HepG2 (cell line): Measurements from ENCODE around the gene SCFD1. TPM values are rescaled to one million over a fixed set of nuclear protein-coding genes. Genes with fewer than 3 reads are reported as not detected.

Source experiments
- ATAC-seq: fragments of 200-7000 bp; cut with Tn5 transposase; 3 replicates; pipeline ENCODE4 v1.9.1; 2020; ENCODE audit warnings: mild to moderate bottlenecking, moderate library complexity
- BruUV-seq: library from RNA; stranded (reverse); fragments of 400-500 nt; replicated peaks from 2 replicates; lab custom pipeline; 2021; lab: Mats Ljungman, UMichigan
- CTCF ChIA-PET: fragments of 300-600 bp; formaldehyde crosslinking; extraction: SDS; loops from one replicate; lab custom pipeline; 2021; ENCODE audit warnings: low total read pairs, inconsistent platforms, low intra/inter-chr PET ratio; lab: Yijun Ruan, JAX
- POLR2A ChIA-PET: fragments of 350-600 bp; sonication (Branson Sonifier 250); formaldehyde crosslinking; loops from one replicate; lab custom pipeline; 2020; ENCODE audit warnings: antibody characterized with exemption, inconsistent platforms; lab: Yijun Ruan, JAX
- DNase-seq: peaks from one replicate; pipeline ENCODE4 v3.0.0-alpha.2; 2015; ENCODE audit warnings: low spot score
- FAIRE-seq: peaks from 3 replicates; lab custom pipeline; 2011; peaks lifted over from hg19 to GRCh38; lab: Jason Lieb, UNC
- H2AFZ ChIP-seq: one replicate; pipeline ENCODE4 v1.6.1; 2011; ENCODE audit warnings: low read length, inconsistent platforms
- H3K27ac ChIP-seq: fragments of 300-600 bp; 3 replicates; pipeline ENCODE4 v1.8.0; 2011; ENCODE audit warnings: mixed run types, mild to moderate bottlenecking, mixed read lengths, low read length, inconsistent platforms; ENCODE audit not compliant: insufficient read depth; ENCODE audit errors: extremely low read length
- H3K27me3 ChIP-seq, 2 experiments: fragments of 200-600 bp in 1 of 2; 2 replicates in 1 of 2; 3 replicates in 1 of 2; pipeline versions ENCODE4 v1.6.0 to v1.8.0; 2011; ENCODE audit warnings: low read length in 2 of 2, mild to moderate bottlenecking in 2 of 2, moderate library complexity in 2 of 2, inconsistent platforms in 1 of 2; ENCODE audit not compliant: insufficient read depth in 2 of 2, control insufficient read depth in 1 of 2
- H3K36me3 ChIP-seq, 2 experiments: fragments of 200-600 bp in 1 of 2; replicated peaks in 1 of 2; 2 replicates in 1 of 2; 3 replicates in 1 of 2; pipeline versions ENCODE4 v1.5.1 to v1.8.0; 2011; ENCODE audit warnings: low read length in 2 of 2, inconsistent platforms in 1 of 2; ENCODE audit not compliant: insufficient read depth in 2 of 2, control insufficient read depth in 1 of 2
- H3K4me1 ChIP-seq: 2 replicates; pipeline ENCODE4 v1.5.1; 2012; ENCODE audit warnings: low read length, inconsistent platforms; ENCODE audit not compliant: insufficient read depth
- H3K4me2 ChIP-seq: 2 replicates; pipeline ENCODE4 v1.6.0; 2011; ENCODE audit warnings: low read depth, low read length, inconsistent platforms
- H3K4me3 ChIP-seq, 3 experiments: fragments of 200-600 bp in 1 of 3; sonication (generic), shearing (Covaris generic) in 1 of 3; replicated peaks in 1 of 3; 2 replicates each; pipeline ENCODE4 v1.5.1; 2011 to 2016; ENCODE audit warnings: low read length in 3 of 3, inconsistent platforms in 2 of 3, low read depth in 2 of 3, mild to moderate bottlenecking in 2 of 3, control low read depth in 1 of 3, mixed read lengths in 1 of 3; ENCODE audit not compliant: insufficient read depth in 1 of 3
- H3K79me2 ChIP-seq: one replicate; pipeline ENCODE4 v1.6.1; 2011; ENCODE audit warnings: low read length, inconsistent platforms; ENCODE audit not compliant: insufficient read depth
- H3K9ac ChIP-seq: 2 replicates; pipeline ENCODE4 v1.6.0; 2011; ENCODE audit warnings: mild to moderate bottlenecking, low read depth, low read length, inconsistent platforms; ENCODE audit not compliant: insufficient read depth
- H3K9me3 ChIP-seq: 2 replicates; pipeline ENCODE4 v1.5.1; 2012; ENCODE audit warnings: mild to moderate bottlenecking, low read length
- H4K20me1 ChIP-seq: 2 replicates; pipeline ENCODE4 v1.6.0; 2011; ENCODE audit warnings: inconsistent platforms, mild to moderate bottlenecking, low read length, moderate library complexity; ENCODE audit not compliant: insufficient read depth
- MAFF ChIP-seq: IDR thresholded peaks from 2 replicates; pipeline ENCODE4 v1.6.1; 2011; ENCODE audit warnings: low read depth, low read length, improper control_type of control experiment
- MAFK ChIP-seq, 2 experiments: IDR thresholded peaks in 1 of 2; conservative IDR thresholded peaks in 1 of 2; 2 replicates each; pipeline ENCODE4 v1.6.1; 2011; ENCODE audit warnings: improper control_type of control experiment in 2 of 2, low read length in 2 of 2
- NFIB ChIP-seq: sonication (generic); formaldehyde crosslinking; IDR thresholded peaks from 2 replicates; pipeline ENCODE4 v1.9.0; 2021; ENCODE audit warnings: missing genetic modification reagents, mild to moderate bottlenecking, borderline replicate concordance
- NR1H2 ChIP-seq: sonication (generic); formaldehyde crosslinking; IDR thresholded peaks from 2 replicates; pipeline ENCODE4 v1.8.1; 2022; ENCODE audit warnings: low read depth, missing genetic modification reagents, borderline replicate concordance
- REXO4 ChIP-seq: sonication (generic); formaldehyde crosslinking; IDR thresholded peaks from 2 replicates; pipeline ENCODE4 v1.8.0; 2022; ENCODE audit warnings: missing genetic modification reagents, mild to moderate bottlenecking, borderline replicate concordance
- SRSF1 ChIP-seq: fragments of 200-400 bp; formaldehyde crosslinking; optimal IDR thresholded peaks from 2 replicates; pipeline ENCODE3; 2017; ENCODE audit warnings: mild to moderate bottlenecking, low read depth, low read length, moderate library complexity
- TCF12 ChIP-seq, 2 experiments: fragments of 450-650 bp in 1 of 2; sonication (generic) in 1 of 2; formaldehyde crosslinking in 1 of 2; IDR thresholded peaks; 2 replicates each; pipeline versions ENCODE4 v1.6.1 to v1.8.0; 2017 to 2022; ENCODE audit warnings: antibody characterized with exemption in 1 of 2, mild to moderate bottlenecking in 1 of 2, missing genetic modification reagents in 1 of 2, moderate library complexity in 1 of 2
- THAP11 ChIP-seq: IDR thresholded peaks from 2 replicates; pipeline ENCODE4 v1.6.1; 2016; ENCODE audit warnings: missing biosample characterization, missing genetic modification reagents
- ZNF143 ChIP-seq: sonication (generic); formaldehyde crosslinking; IDR thresholded peaks from 2 replicates; pipeline ENCODE4 v1.4.0; 2020; ENCODE audit warnings: missing genetic modification reagents
- ZNF34 ChIP-seq: sonication (generic); formaldehyde crosslinking; IDR thresholded peaks from 2 replicates; pipeline ENCODE4 v1.4.0; 2020; ENCODE audit warnings: mild to moderate bottlenecking, missing genetic modification reagents, borderline replicate concordance
- ZSCAN29 ChIP-seq: sonication (generic); formaldehyde crosslinking; conservative IDR thresholded peaks from 2 replicates; pipeline ENCODE4 v1.4.0; 2020; ENCODE audit warnings: mild to moderate bottlenecking, missing genetic modification reagents
- WGBS: methylation state at CpG from one replicate; pipeline ENCODE4 v1.1.6; 2017; ENCODE audit warnings: low lambda C conversion rate; 5-methylcytosine and 5-hydroxymethylcytosine counted together
- in situ Hi-C: cut with HindIII; loops from 2 replicates; pipeline ENCODE4 v1.10.0; 2017; ENCODE audit warnings: low pct_unique_long_range_greater_than_20kb; ENCODE audit not compliant: extremely low pct_ligation_motif_present
- intact Hi-C: fragments of 100-400 bp; cut with micrococcal nuclease; formaldehyde crosslinking; loops from one replicate; pipeline ENCODE4 v1.10.0; 2022; ENCODE audit not compliant: unreplicated experiment
- polyA plus RNA-seq, 8 experiments: library from polyadenylated mRNA; depleted of rRNA in 3 of 8; stranded (reverse) in 7 of 8; unstranded in 1 of 8; fragments of >200 nt; fragmentation: Illumina TruSeq in 4 of 8; extraction: Trizol in 4 of 8; gene quantifications; 2 replicates each; pipeline versions ENCODE4 v1.2.1 to v1.2.3, GENCODE V29; 2011 to 2016; ENCODE audit warnings: low read depth in 4 of 8, missing spikeins in 1 of 8, mixed read lengths in 1 of 8; ENCODE audit not compliant: insufficient read depth in 1 of 8
- total RNA-seq, 5 experiments: library from RNA; depleted of rRNA; stranded (reverse); fragments of >200 nt; fragmentation: Illumina TruSeq; extraction: Trizol; gene quantifications; 2 replicates each; pipeline ENCODE4 v1.2.3, GENCODE V29; 2016; ENCODE audit warnings: low read depth in 1 of 5
- TF ChIP-seq, protein P1 (sequence below): sonication (generic); formaldehyde crosslinking; IDR thresholded peaks from 2 replicates; pipeline ENCODE4 v1.4.0; 2020; ENCODE audit warnings: low read depth, mild to moderate bottlenecking, missing genetic modification reagents
- TF ChIP-seq, protein P2 (sequence below): sonication (generic); formaldehyde crosslinking; IDR thresholded peaks from 2 replicates; pipeline ENCODE4 v1.8.1; 2023; ENCODE audit warnings: mild to moderate bottlenecking, missing genetic modification reagents, borderline replicate concordance

Gene SCFD1
- total and polyA plus RNA-seq, 2 of the 13 experiments (the other 11 are each of a cell fraction or from before 2014, with no cell fraction given) = 235 to 256 TPM

DNA sequence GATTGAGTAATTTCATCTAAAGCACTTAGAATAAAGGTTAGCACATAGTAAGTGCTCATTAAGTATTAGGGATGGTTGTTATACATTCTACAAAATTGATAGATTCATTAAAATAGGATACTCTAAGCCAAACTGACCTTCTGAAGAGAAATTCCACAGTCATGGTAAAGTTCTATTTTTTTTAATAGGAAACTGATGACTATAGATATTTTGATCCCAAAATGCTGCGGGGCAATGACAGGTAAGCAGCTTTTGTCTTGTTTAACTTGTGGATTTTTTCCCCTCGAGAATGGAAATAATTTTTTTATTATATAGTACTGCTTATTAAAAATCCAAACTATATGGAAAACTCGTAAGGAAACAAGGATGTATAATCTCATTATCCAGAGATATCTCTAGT, 97.0 kb downstream of the SCFD1 start:
- POLR2A ChIA-PET = no interaction called here
- no peak overlapping the region for H3K9ac ChIP-seq
- no peaks in the 10 kb centered on the region for H3K27me3 ChIP-seq
- peaks cover 10 to 14% of the 10 kb centered on the region in 2 experiments for H3K36me3 ChIP-seq
- TF ChIP-seq NFIB (CRISPR knock-in tag) (no peak), TCF12 (IDR thresholded peaks at IDR 0.05) (no peak), TCF12 (CRISPR knock-in tag; IDR thresholded peaks at IDR 0.05) (no peak), THAP11 (CRISPR knock-in tag) (no peak), ZNF143 (CRISPR knock-in tag) (no peak), REXO4 (CRISPR knock-in tag) (no peak), ZSCAN29 (CRISPR knock-in tag) (no peak), NR1H2 (CRISPR knock-in tag) (no peak), ZNF34 (CRISPR knock-in tag) (no peak), MAFF (peak; percentile 79; the same call in 1 of the 2 replicates), SRSF1 (no peak), MAFK (conservative IDR thresholded peaks at IDR 0.05 in 1 of 2, IDR thresholded peaks at IDR 0.05 in 1 of 2; ENCODE audit: low read length in 2 of 2) (peak; percentile 75 to 82)
- TF ChIP-seq, protein P1, sequence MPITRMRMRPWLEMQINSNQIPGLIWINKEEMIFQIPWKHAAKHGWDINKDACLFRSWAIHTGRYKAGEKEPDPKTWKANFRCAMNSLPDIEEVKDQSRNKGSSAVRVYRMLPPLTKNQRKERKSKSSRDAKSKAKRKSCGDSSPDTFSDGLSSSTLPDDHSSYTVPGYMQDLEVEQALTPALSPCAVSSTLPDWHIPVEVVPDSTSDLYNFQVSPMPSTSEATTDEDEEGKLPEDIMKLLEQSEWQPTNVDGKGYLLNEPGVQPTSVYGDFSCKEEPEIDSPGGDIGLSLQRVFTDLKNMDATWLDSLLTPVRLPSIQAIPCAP (CRISPR knock-in tag) = no peak
- TF ChIP-seq, protein P2, sequence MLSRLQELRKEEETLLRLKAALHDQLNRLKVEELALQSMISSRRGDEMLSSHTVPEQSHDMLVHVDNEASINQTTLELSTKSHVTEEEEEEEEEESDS = no peak
- in situ Hi-C loops = no loop called here
- H2AFZ ChIP-seq = no peak overlapping the region
- CTCF ChIA-PET = no interaction called here
- ATAC-seq (no peak), FAIRE-seq (no peak), DNase-seq (no peak)
- WGBS = 97% methylated on average over 3 of the region's 3 CpGs
- no peak overlapping the region for H3K4me2 ChIP-seq
- no peaks in the 10 kb centered on the region for H3K4me1 ChIP-seq
- no peaks in the 10 kb centered on the region for H3K79me2 ChIP-seq
- BruUV-seq = no TSS peak
- no peaks in the 10 kb centered on the region for H4K20me1 ChIP-seq
- intact Hi-C loops = no loop called here
- H3K9me3 ChIP-seq = no peaks in the 10 kb centered on the region
- no peak overlapping the region for H3K27ac ChIP-seq
- H3K4me3 ChIP-seq = no peak overlapping the region
